ENCODE data around the gene COG1. TPM values are rescaled to one million over a fixed set of nuclear protein-coding genes. Genes with fewer than 3 reads are reported as not detected.

The COG1 gene
- total RNA-seq, 2 donors from 2014 or later: 34.6 to 52.5 TPM

DNA sequence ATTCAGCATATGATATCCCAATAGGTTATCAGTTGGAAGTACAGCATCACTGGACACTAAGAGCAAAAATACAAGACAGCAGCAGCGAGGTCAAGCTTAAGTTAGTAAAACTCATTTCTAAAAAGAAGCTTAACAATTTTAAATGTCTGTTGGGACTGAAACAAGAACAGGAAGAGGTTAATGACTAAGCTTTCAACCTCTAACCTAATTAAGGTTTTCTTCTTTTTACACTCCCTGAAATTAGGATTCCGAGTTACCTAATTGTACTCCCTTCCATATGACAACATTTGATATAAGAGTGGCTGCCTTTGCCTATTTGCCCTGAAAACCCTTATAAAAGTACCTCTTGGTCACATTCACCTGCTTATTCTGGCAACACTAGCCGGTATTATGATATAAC, 34.5 kb downstream of the COG1 start:
- TF ChIP-seq CTCF (IDR thresholded peaks at IDR 0.05) (no peak), POLR2A (IDR thresholded peaks at IDR 0.05) (no peak), POLR2AphosphoS5 (IDR thresholded peaks at IDR 0.05) (no peak)
- Histone ChIP-seq H3K36me3 (no peaks in the 10 kb centered on the region), H3K9me3 (no peaks in the 10 kb centered on the region), H3K27me3 (replicated peaks; ENCODE audit: insufficient read depth) (no peaks in the 10 kb centered on the region), H3K4me1 (replicated peaks) (peaks cover 4% of the 10 kb centered on the region), H3K27ac (no peak overlapping the region), H3K4me3 (no peak overlapping the region)
- 69% methylated on average over 3 of the region's 3 CpGs for WGBS
- no peak for DNase-seq (ENCODE audit: low spot score)
- intact Hi-C loops (cut with DNase I): no loop called here

- H3K27ac ChIP-seq: no peak overlapping the region
- H3K4me3 ChIP-seq: no peak overlapping the region
- H3K36me3 ChIP-seq: no peaks in the 10 kb centered on the region
- WGBS: 64% methylated on average over 6 of the region's 6 CpGs
- no peaks in the 10 kb centered on the region for H3K9me3 ChIP-seq
- DNase-seq (ENCODE audit: low spot score): no peak
- H3K4me1 ChIP-seq (replicated peaks): peaks cover 4% of the 10 kb centered on the region
- no peaks in the 10 kb centered on the region for H3K27me3 ChIP-seq (replicated peaks; ENCODE audit: insufficient read depth)
- no peak for TF ChIP-seq POLR2AphosphoS5 (IDR thresholded peaks at IDR 0.05)
- intact Hi-C loops (cut with DNase I): no loop called here
Measured at GRCh38 chr17:73227944-73228343, 35.1 kb downstream of the COG1 start.

DNA sequence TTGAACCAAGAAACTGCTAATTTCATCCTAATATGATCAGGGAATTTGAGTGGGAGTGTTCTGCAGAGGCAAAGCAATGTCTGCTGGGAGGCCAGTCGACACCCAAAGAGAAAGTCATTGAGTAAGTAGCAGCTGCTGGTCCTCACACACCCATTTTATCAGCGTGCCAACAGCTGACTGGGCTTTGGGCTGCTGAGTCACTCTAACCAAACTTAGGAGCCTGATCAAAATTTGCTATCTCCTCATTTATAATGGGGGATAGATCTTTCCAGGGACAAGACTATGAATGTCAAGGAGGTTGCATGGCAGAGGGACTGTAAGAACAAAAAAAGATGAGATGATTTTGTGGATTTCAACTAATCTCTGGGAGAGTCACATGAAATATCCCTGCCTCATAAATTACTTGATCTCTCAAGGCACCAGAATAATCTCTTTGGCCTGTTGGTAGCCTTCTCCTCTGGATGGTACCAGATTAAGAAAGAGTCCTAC, 35.9 kb downstream of the COG1 start:
- Histone ChIP-seq H3K4me1 (replicated peaks) (peaks cover 4% of the 10 kb centered on the region), H3K9me3 (no peaks in the 10 kb centered on the region), H3K27me3 (replicated peaks; ENCODE audit: insufficient read depth) (no peaks in the 10 kb centered on the region), H3K27ac (no peak overlapping the region), H3K4me3 (no peak overlapping the region), H3K36me3 (no peaks in the 10 kb centered on the region)
- intact Hi-C loops (cut with DNase I): no loop called here
- TF ChIP-seq POLR2A (IDR thresholded peaks at IDR 0.05) (no peak), POLR2AphosphoS5 (IDR thresholded peaks at IDR 0.05) (peak; percentile 41), CTCF (IDR thresholded peaks at IDR 0.05) (no peak)
- DNase-seq (ENCODE audit: low spot score): peak; percentile 44
- WGBS: 7% methylated on average over 2 of the region's 2 CpGs

DNA sequence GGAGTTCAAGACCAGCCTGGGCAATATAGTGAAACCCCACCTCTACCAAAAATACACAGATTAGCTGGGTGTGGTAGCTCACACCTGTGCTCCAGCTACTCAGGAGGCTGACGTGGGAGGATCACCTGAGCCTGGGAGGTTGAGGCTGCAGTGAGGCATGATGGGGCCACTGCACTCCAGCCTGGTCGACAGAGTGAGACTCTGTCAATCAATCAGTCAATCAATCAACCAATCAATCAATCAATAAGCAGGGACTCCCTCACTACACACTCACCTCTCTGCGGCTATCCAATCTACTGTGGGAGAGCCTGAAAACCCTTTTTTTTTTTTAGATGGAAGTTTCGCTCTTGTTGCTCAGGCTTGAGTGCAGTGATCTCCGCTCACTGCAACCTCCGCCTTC, 37.2 kb downstream of the COG1 start:
- TF ChIP-seq POLR2A (IDR thresholded peaks at IDR 0.05): no peak
- no peak for TF ChIP-seq POLR2AphosphoS5 (IDR thresholded peaks at IDR 0.05)
- TF ChIP-seq CTCF (IDR thresholded peaks at IDR 0.05): no peak
- 90% methylated on average over 6 of the region's 6 CpGs for WGBS
- no peak for DNase-seq (ENCODE audit: low spot score)
- Histone ChIP-seq H3K36me3 (no peaks in the 10 kb centered on the region), H3K9me3 (no peaks in the 10 kb centered on the region), H3K27me3 (replicated peaks; ENCODE audit: insufficient read depth) (no peaks in the 10 kb centered on the region), H3K4me3 (no peak overlapping the region), H3K27ac (no peak overlapping the region), H3K4me1 (replicated peaks) (peaks cover 4% of the 10 kb centered on the region)
- intact Hi-C loops (cut with DNase I): loop anchor here (5.0 kb wide), 1 partner anchor 38 kb away; the partner anchor contains the start of gene COG1

GRCh38 chr17:73231395-73231794, 38.5 kb downstream of the COG1 start:
- intact Hi-C loops (cut with DNase I): loop anchor here (5.0 kb wide), 1 partner anchor 39 kb away; the partner anchor contains the start of gene COG1
- TF ChIP-seq POLR2AphosphoS5 (IDR thresholded peaks at IDR 0.05) (no peak), POLR2A (IDR thresholded peaks at IDR 0.05) (no peak), CTCF (IDR thresholded peaks at IDR 0.05) (no peak)
- no peak for DNase-seq (ENCODE audit: low spot score)
- Histone ChIP-seq H3K4me1 (replicated peaks) (peaks cover 4% of the 10 kb centered on the region), H3K9me3 (no peaks in the 10 kb centered on the region), H3K27me3 (replicated peaks; ENCODE audit: insufficient read depth) (no peaks in the 10 kb centered on the region), H3K27ac (peak overlapping the region; percentile 82 to 87), H3K4me3 (peak overlapping the region; percentile 76 to 99), H3K36me3 (no peaks in the 10 kb centered on the region)
- WGBS: under 1% methylated on average over 20 of the region's 20 CpGs

Data from prostate gland (tissue), 2 donors.